Transverse colon (tissue), 4 donors: Measurements from ENCODE around the gene LILRB3. TPM values are rescaled to one million over a fixed set of nuclear protein-coding genes. Genes with fewer than 3 reads are reported as not detected.
"Not testable (repeated sequence)": the region's sequence is repeated elsewhere in the genome, so short reads cannot be mapped to it uniquely, and the experiment has no call there.

Source experiments
- DNase-seq: peaks from one replicate; pipeline ENCODE4 v3.0.0-alpha.2; 2019
- H3K27ac ChIP-seq, 4 donors: fragments of 200-600 bp; sonication (generic); 2 replicates each; pipeline ENCODE4 v1.5.1; 2016 to 2018; ENCODE audit warnings: inconsistent platforms in 4 of 4
- H3K27me3 ChIP-seq: fragments of 200-600 bp; sonication (generic); 2 replicates; pipeline ENCODE4 v1.5.1; 2017; ENCODE audit warnings: inconsistent platforms
- H3K36me3 ChIP-seq, 4 donors: fragments of 200-600 bp; sonication (generic); 2 replicates each; pipeline ENCODE4 v1.5.1; 2017 to 2019; ENCODE audit warnings: inconsistent platforms in 4 of 4
- H3K4me1 ChIP-seq, 4 donors: fragments of 200-600 bp; sonication (generic); 2 replicates each; pipeline ENCODE4 v1.5.1; 2017 to 2020; ENCODE audit warnings: inconsistent platforms in 4 of 4
- H3K4me3 ChIP-seq, 4 donors: fragments of 200-600 bp; sonication (generic); 1 replicate in 1 of 4; 2 replicates in 3 of 4; pipeline versions ENCODE4 v1.5.1 to v1.6.1; 2017 to 2019; ENCODE audit warnings: inconsistent platforms in 4 of 4
- H3K9me3 ChIP-seq, 2 donors: fragments of 200-600 bp; sonication (generic); 2 replicates each; pipeline ENCODE4 v1.5.1; 2017 to 2019; ENCODE audit warnings: inconsistent platforms in 2 of 2
- EP300 ChIP-seq: sonication (generic); formaldehyde crosslinking; IDR thresholded peaks from one replicate; pipeline ENCODE4 v1.6.1; 2017; ENCODE audit warnings: antibody characterized with exemption, low read depth
- POLR2A ChIP-seq: fragments of 450-650 bp; IDR thresholded peaks from one replicate; pipeline ENCODE4 v1.6.1; 2016; ENCODE audit warnings: antibody characterized with exemption, mild to moderate bottlenecking, moderate library complexity
- POLR2AphosphoS5 ChIP-seq, 3 donors: sonication (generic); formaldehyde crosslinking; IDR thresholded peaks; one replicate each; pipeline ENCODE4 v1.6.1; 2016; ENCODE audit warnings: antibody characterized with exemption in 3 of 3
- WGBS, 2 donors: methylation state at CpG; one replicate each; pipeline ENCODE4 v1.1.5; 2018; ENCODE audit warnings: low coverage in 1 of 2; 5-methylcytosine and 5-hydroxymethylcytosine counted together
- in situ Hi-C, 4 donors: fragments of 200-750 bp; cut with MboI; loops; one replicate each; pipeline versions ENCODE4 v1.15.0 to v1.15.1; 2017; ENCODE audit warnings: low sequenced_read_pairs in 3 of 4, low pct_ligation_motif_present in 1 of 4, low pct_unique_long_range_greater_than_20kb in 1 of 4
- intact Hi-C: fragments of 100-400 bp; cut with DNase I; formaldehyde crosslinking; loops from one replicate; pipeline ENCODE4 v1.15.1; 2023; ENCODE audit warnings: low total_unique reads
- total RNA-seq, 4 donors: library from RNA; depleted of rRNA; stranded (reverse); fragments of >200 nt; gene quantifications; one replicate each; pipeline ENCODE4 v1.1.0, GENCODE V29; 2016
- TF ChIP-seq, protein P1 (sequence below), 5 experiments: fragments of 200-600 bp in 3 of 5; fragments of 450-650 bp in 2 of 5; sonication (generic) in 3 of 5; IDR thresholded peaks; 1 replicate in 2 of 5; 2 replicates in 3 of 5; pipeline ENCODE4 v1.5.1; 2016 to 2017; ENCODE audit warnings: antibody characterized with exemption in 5 of 5, inconsistent platforms in 3 of 5, mild to moderate bottlenecking in 2 of 5, moderate library complexity in 1 of 5

LILRB3 gene
- total RNA-seq, 4 donors from 2014 or later, result 2.2 to 7.6 (median 4.6) TPM

DNA sequence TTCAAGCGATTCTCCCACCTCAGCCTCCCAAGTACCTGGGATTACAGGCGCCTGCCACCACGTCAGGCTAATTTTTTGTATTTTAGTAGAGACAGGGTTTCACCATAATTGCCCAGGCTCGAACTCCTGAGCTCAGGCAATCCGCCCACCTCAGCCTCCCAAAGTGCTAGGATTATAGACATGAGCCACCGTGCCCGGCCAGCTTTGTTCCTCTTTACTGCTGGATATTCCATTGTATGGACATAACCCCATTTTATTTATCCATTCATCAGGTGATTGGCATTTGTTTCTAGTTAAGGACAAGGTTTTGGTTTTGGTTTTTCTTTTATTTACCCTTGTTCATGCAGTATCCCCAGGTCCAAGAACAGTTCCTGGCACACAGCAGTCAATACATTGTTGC, 26.3 kb downstream of the LILRB3 start:
- H3K4me1 ChIP-seq, result peaks cover 5 to 24% (median 14%) of the 10 kb centered on the region in 4 donors
- in situ Hi-C loops (no loop called here), intact Hi-C loops (no loop called here)
- no peak overlapping the region for H3K27ac ChIP-seq
- DNase-seq, result no peak
- WGBS, 2 donors, result 97% methylated on average over 7 of the region's 7 CpGs; no CpG with 5 or more reads in 1 of the 2 donors
- no peaks in the 10 kb centered on the region for H3K27me3 ChIP-seq
- no peak for TF ChIP-seq EP300
- TF ChIP-seq, protein P1, sequence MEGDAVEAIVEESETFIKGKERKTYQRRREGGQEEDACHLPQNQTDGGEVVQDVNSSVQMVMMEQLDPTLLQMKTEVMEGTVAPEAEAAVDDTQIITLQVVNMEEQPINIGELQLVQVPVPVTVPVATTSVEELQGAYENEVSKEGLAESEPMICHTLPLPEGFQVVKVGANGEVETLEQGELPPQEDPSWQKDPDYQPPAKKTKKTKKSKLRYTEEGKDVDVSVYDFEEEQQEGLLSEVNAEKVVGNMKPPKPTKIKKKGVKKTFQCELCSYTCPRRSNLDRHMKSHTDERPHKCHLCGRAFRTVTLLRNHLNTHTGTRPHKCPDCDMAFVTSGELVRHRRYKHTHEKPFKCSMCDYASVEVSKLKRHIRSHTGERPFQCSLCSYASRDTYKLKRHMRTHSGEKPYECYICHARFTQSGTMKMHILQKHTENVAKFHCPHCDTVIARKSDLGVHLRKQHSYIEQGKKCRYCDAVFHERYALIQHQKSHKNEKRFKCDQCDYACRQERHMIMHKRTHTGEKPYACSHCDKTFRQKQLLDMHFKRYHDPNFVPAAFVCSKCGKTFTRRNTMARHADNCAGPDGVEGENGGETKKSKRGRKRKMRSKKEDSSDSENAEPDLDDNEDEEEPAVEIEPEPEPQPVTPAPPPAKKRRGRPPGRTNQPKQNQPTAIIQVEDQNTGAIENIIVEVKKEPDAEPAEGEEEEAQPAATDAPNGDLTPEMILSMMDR (IDR thresholded peaks at IDR 0.05), result no peak
- H3K4me3 ChIP-seq, result no peak overlapping the region
- H3K9me3 ChIP-seq, result no peaks in the 10 kb centered on the region
- H3K36me3 ChIP-seq, result peaks cover 0 to 15% (median 2%) of the 10 kb centered on the region in 4 donors

DNA sequence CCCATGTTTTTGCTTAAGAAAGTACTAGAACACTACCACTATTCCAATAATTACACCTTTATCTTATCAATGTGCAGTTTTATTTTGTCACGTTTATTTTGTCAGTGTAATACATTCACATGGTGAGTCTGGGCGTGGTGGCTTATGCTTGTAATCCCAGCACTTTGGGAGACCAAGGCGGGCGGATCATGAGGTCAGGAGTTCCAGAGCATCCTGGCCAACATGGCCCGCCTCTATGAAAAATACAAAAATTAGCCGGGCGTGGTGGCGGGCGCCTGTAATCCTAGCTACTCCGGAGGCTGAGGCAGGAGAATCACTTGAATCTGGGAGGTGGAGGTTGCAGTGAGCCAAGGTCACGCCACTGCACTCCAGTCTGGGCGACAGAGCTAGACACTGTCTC, 28.3 kb downstream of the LILRB3 start:
- H3K9me3 ChIP-seq, DNase-seq, H3K27me3 ChIP-seq, H3K27ac ChIP-seq, in situ Hi-C loops, intact Hi-C loops, H3K4me3 ChIP-seq: not testable (repeated sequence)
- H3K36me3 ChIP-seq, result peaks cover 0 to 15% (median 2%) of the 10 kb centered on the region in 4 donors
- WGBS, 2 donors, result 71 to 92% methylated on average over 3 to 12 of the region's 12 CpGs
- H3K4me1 ChIP-seq, result peaks cover 5 to 15% (median 11%) of the 10 kb centered on the region in 4 donors

DNA sequence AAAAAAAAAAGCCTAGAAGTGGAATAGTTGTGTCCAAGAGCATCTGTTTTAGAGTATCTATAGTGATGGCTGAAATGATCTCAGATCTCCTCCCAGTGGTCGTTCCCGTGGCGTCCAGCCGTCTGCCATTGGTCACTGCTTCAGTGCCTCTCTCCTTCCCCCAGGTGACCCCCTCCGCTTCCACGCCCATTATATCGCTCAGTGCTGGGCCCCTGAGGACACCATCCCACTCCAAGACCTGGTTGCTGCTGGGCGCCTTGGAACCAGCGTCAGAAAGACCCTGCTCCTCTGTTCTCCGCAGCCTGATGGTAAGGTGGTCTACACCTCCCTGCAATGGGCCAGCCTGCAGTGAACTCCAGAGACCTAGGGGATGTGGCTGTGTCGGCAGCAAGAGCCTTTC, 29.8 kb downstream of the LILRB3 start:
- no peak for DNase-seq
- H3K36me3 ChIP-seq, result peaks cover 0 to 15% (median 2%) of the 10 kb centered on the region in 4 donors
- no peak overlapping the region for H3K4me3 ChIP-seq
- H3K4me1 ChIP-seq, result peaks cover 12 to 25% (median 20%) of the 10 kb centered on the region in 4 donors
- H3K27me3 ChIP-seq, result no peaks in the 10 kb centered on the region
- H3K27ac ChIP-seq, result no peak overlapping the region
- H3K9me3 ChIP-seq, result no peaks in the 10 kb centered on the region
- intact Hi-C loops, result no loop called here
- WGBS, 2 donors, result 86 to 93% methylated on average over 1 to 11 of the region's 11 CpGs
- in situ Hi-C loops, result no loop called here
- TF ChIP-seq EP300 (no peak), POLR2AphosphoS5 (IDR thresholded peaks at IDR 0.05) (no peak), POLR2A (no peak)
- TF ChIP-seq, protein P1 (IDR thresholded peaks at IDR 0.05), result no peak

DNA sequence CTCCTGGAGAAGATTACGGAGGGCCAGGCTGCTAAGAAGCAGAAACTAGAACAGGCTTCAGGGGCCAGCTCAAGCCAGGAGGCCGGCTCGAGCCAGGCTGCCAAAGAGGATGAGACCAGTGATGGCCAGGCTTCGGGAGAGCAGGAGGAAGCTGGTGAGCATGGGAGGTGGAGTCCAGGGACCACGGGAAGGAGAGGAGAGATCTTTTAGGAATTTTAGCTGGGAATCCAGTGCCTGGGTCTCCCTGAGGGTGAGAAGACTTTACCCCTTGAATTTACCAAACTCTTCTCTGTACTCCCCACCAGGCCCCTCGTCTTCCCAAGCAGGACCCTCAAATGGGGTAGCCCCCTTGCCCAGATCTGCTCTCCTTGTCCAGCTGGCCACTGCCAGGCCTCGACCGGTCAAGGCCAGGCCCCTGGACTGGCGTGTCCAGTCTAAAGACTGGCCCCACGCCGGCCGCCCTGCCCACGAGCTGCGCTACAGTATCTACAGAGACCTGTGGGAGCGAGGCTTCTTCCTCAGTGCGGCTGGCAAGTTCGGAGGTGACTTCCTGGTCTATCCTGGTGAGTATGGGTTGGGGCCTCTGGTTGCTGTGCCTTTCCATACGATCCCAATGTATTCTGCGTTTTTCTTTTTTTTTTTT, 30.9 kb downstream of the LILRB3 start:
- in situ Hi-C loops, result no loop called here
- H3K36me3 ChIP-seq, result peaks cover 0 to 15% (median 2%) of the 10 kb centered on the region in 4 donors
- no peaks in the 10 kb centered on the region for H3K9me3 ChIP-seq
- no peaks in the 10 kb centered on the region for H3K27me3 ChIP-seq
- no peak for TF ChIP-seq POLR2A
- no peak for TF ChIP-seq EP300
- TF ChIP-seq POLR2AphosphoS5 (IDR thresholded peaks at IDR 0.05), result no peak
- TF ChIP-seq, protein P1 (IDR thresholded peaks at IDR 0.05), result no peak
- H3K4me1 ChIP-seq, result peaks cover 13 to 34% (median 27%) of the 10 kb centered on the region in 4 donors
- intact Hi-C loops, result no loop called here
- peak overlapping the region; percentile 34 to 97 (median 78) for H3K4me3 ChIP-seq
- no peak for DNase-seq
- 37 to 64% methylated on average over 5 to 19 of the region's 19 CpGs for WGBS, 2 donors
- peak overlapping the region; percentile 92 to 99 (median 95) for H3K27ac ChIP-seq
